ENCODE data around the gene SYT13. TPM values are rescaled to one million over a fixed set of nuclear protein-coding genes. Genes with fewer than 3 reads are reported as not detected.

The SYT13 gene
- total and polyA plus RNA-seq, 2 donors (not counting 3 experiments of a cell fraction or from before 2014, with no cell fraction given), result not detected

- Histone ChIP-seq H3K4me3 (replicated peaks in 1 of 3; ENCODE audit: insufficient read depth in 1 of 3, low read depth in 1 of 3, low read length in 3 of 3) (no peak overlapping the region), H3K9ac (replicated peaks; ENCODE audit: extremely low read depth, insufficient read depth, low read length) (no peak overlapping the region), H3K79me2 (ENCODE audit: control insufficient read depth, insufficient read depth, low read length) (no peaks in the 10 kb centered on the region), H3K27me3 (ENCODE audit: control insufficient read depth in 2 of 2, insufficient read depth in 2 of 2, low read length in 2 of 2) (peaks cover 4 to 6% of the 10 kb centered on the region in 2 experiments), H2AFZ (ENCODE audit: low read depth, low read length) (no peak overlapping the region), H4K20me1 (replicated peaks; ENCODE audit: control insufficient read depth, extremely low read depth, insufficient read depth, low read length) (no peaks in the 10 kb centered on the region), H3K9me3 (replicated peaks; ENCODE audit: control insufficient read depth, insufficient read depth, low read length) (no peaks in the 10 kb centered on the region), H3K27ac (ENCODE audit: insufficient read depth, low read depth, low read length) (no peak overlapping the region), H3K36me3 (ENCODE audit: control insufficient read depth in 2 of 2, extremely low read depth in 1 of 2, insufficient read depth in 2 of 2, low read length in 2 of 2) (no peaks in the 10 kb centered on the region), H3K4me2 (ENCODE audit: insufficient read depth, low read length) (no peak overlapping the region), H3K4me1 (ENCODE audit: control insufficient read depth, extremely low read depth, insufficient read depth, low read length) (no peaks in the 10 kb centered on the region), H3K9me1 (replicated peaks; ENCODE audit: control insufficient read depth, extremely low read depth, insufficient read depth, low read length) (no peaks in the 10 kb centered on the region)
- DNase-seq (ENCODE audit: low read depth, low spot score) (no peak), FAIRE-seq (no peak)
- TF ChIP-seq MYC (IDR thresholded peaks at IDR 0.05; ENCODE audit: low read depth, low read length) (no peak), GATA2 (IDR thresholded peaks at IDR 0.05; ENCODE audit: insufficient read depth, insufficient read length, low read depth, low read length) (no peak), JUN (IDR thresholded peaks at IDR 0.05; ENCODE audit: borderline replicate concordance, insufficient read depth, insufficient read length, low read depth) (no peak), CTCF (IDR thresholded peaks at IDR 0.05; ENCODE audit: extremely low read depth in 1 of 2, insufficient read depth in 1 of 2, low read depth in 1 of 2, low read length in 2 of 2) (no peak), EZH2 (IDR thresholded peaks at IDR 0.05; ENCODE audit: borderline replicate concordance, low read depth, low read length, severe bottlenecking) (no peak), POLR2AphosphoS5 (IDR thresholded peaks at IDR 0.05; ENCODE audit: insufficient read depth, low read depth, low read length) (no peak), FOS (IDR thresholded peaks at IDR 0.05; ENCODE audit: borderline replicate concordance, insufficient read depth, low read length) (no peak), POLR2A (IDR thresholded peaks at IDR 0.05; ENCODE audit: low read depth, low read length) (no peak), MAX (IDR thresholded peaks at IDR 0.05; ENCODE audit: insufficient read depth, insufficient read length) (no peak)
- BruUV-seq (replicated peaks), result no TSS peak
- ChIA-PET POLR2A (no interaction called here), CTCF (interaction anchor here (0.8 to 5.2 kb wide), 4 partner anchors 9 to 133 kb away, joined by 3 to 33 read pairs (median 12); no protein-coding TSS in a partner anchor)
- intact Hi-C loops (cut with micrococcal nuclease) (no loop called here), dilution Hi-C loops (cut with MboI; ENCODE audit: extremely low pct_ligation_motif_present, low sequenced_read_pairs) (no loop called here)
These were observed 42.2 kb downstream of the SYT13 start for GRCh38 chr11:45243967-45244366.
